ENCODE data around the gene GRAMD4.

DNA sequence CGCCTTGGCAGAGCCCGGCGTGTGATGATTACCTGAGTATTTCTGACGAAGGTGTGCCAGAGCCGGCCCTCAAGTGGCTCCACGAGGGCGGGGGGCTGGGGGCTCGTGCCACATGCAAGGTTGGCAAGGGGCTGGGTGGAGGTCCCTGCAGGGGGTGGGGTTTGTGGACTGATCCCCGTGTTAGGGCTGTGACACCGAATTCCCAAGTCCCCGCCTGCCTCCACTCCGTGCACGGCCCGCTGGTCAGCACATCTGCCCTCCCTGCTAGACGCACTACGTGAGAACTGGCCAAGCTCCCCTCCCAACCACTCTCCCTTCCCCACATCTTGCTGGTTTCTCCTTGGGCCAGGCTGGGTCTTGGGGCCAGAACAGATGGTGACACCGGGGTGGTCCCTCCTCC, 34.2 kb downstream of the GRAMD4 start:
- TF ChIP-seq, protein P1, sequence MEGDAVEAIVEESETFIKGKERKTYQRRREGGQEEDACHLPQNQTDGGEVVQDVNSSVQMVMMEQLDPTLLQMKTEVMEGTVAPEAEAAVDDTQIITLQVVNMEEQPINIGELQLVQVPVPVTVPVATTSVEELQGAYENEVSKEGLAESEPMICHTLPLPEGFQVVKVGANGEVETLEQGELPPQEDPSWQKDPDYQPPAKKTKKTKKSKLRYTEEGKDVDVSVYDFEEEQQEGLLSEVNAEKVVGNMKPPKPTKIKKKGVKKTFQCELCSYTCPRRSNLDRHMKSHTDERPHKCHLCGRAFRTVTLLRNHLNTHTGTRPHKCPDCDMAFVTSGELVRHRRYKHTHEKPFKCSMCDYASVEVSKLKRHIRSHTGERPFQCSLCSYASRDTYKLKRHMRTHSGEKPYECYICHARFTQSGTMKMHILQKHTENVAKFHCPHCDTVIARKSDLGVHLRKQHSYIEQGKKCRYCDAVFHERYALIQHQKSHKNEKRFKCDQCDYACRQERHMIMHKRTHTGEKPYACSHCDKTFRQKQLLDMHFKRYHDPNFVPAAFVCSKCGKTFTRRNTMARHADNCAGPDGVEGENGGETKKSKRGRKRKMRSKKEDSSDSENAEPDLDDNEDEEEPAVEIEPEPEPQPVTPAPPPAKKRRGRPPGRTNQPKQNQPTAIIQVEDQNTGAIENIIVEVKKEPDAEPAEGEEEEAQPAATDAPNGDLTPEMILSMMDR (conservative IDR thresholded peaks at IDR 0.05), result no peak
- TF ChIP-seq EZH2 (IDR thresholded peaks at IDR 0.05; ENCODE audit: low read depth), result no peak
